ENCODE measurements around the gene LY6G5B. TPM values are rescaled to one million over a fixed set of nuclear protein-coding genes. Genes with fewer than 3 reads are reported as not detected.

LY6G5B gene
- total and polyA plus RNA-seq, 2 of the 4 experiments (the other 2 are of a cell fraction): 2.2 to 13.6 TPM

GRCh38 chr6:31657406-31658157 is 12.2 kb upstream of the LY6G5B start:
- WGBS, 2 experiments (ENCODE audit: extremely low coverage in 2 of 2, insufficient read length in 1 of 2): no CpG with 5 or more reads among the region's 6 CpGs
- BruUV-seq (replicated peaks): no TSS peak
- Histone ChIP-seq H3K36me3 (ENCODE audit: control insufficient read depth, insufficient read depth, low read length) (peaks cover 15% of the 10 kb centered on the region), H4K91ac (ENCODE audit: insufficient read depth, low read depth, low read length) (no peak overlapping the region), H4K20me1 (ENCODE audit: insufficient read depth, low read length) (peaks cover 17% of the 10 kb centered on the region), H2AK9ac (replicated peaks; ENCODE audit: low read depth, low read length, poor library complexity) (no peak overlapping the region), H3K18ac (ENCODE audit: low read depth, low read length) (no peak overlapping the region), H3K23ac (ENCODE audit: low read depth, low read length) (peak overlapping the region; percentile 63; the same call in 1 of the 2 replicates), H3K4me1 (ENCODE audit: control insufficient read depth, insufficient read depth, low read length) (peaks cover 14% of the 10 kb centered on the region), H3K4me3 (ENCODE audit: insufficient read depth, low read depth, low read length) (no peak overlapping the region), H3K9me1 (ENCODE audit: insufficient read depth, low read length) (peaks cover 17% of the 10 kb centered on the region; the same call in 1 of the 2 replicates), H2BK20ac (ENCODE audit: low read depth, low read length) (no peak overlapping the region), H3K9me3 (ENCODE audit: control insufficient read depth, insufficient read depth, low read length) (no peaks in the 10 kb centered on the region), H2AK5ac (ENCODE audit: low read depth, low read length) (no peak overlapping the region), H2BK120ac (ENCODE audit: low read depth, low read length) (no peak overlapping the region), H4K8ac (ENCODE audit: low read depth in 2 of 2, low read length in 2 of 2) (no peak overlapping the region), H3K9ac (ENCODE audit: low read depth, low read length) (no peak overlapping the region), H3K4me2 (ENCODE audit: low read depth, low read length) (no peak overlapping the region), H3K4ac (ENCODE audit: low read depth, low read length) (no peak overlapping the region), H2AFZ (replicated peaks; ENCODE audit: low read length, poor library complexity) (no peak overlapping the region), H3K79me1 (ENCODE audit: low read depth in 1 of 2, low read length in 2 of 2) (peaks cover 21 to 73% of the 10 kb centered on the region in 2 experiments; a peak in 3 of 4 replicates), H4K5ac (ENCODE audit: low read depth, low read length) (no peak overlapping the region), H3K27ac (ENCODE audit: insufficient read depth, low read length) (no peak overlapping the region), H3K56ac (ENCODE audit: extremely low read depth, insufficient read depth, low read length) (no peak overlapping the region), H2BK5ac (ENCODE audit: low read depth, low read length, poor library complexity, severe bottlenecking) (no peak overlapping the region), H2BK15ac (ENCODE audit: low read depth, low read length) (no peak overlapping the region), H3K14ac (replicated peaks; ENCODE audit: low read depth, low read length) (no peak overlapping the region), H3K27me3 (ENCODE audit: control insufficient read depth, insufficient read depth, low read length) (no peaks in the 10 kb centered on the region)
- ChIA-PET CTCF (no interaction called here), POLR2A (ENCODE audit: unreplicated experiment) (no interaction called here)
- in situ Hi-C loops (cut with MboI; ENCODE audit: low sequenced_read_pairs): no loop called here
- TF ChIP-seq RCOR1 (IDR thresholded peaks at IDR 0.05; ENCODE audit: insufficient replicate concordance, low read length): no peak
- TF ChIP-seq NFE2L2 (IDR thresholded peaks at IDR 0.05; ENCODE audit: low read depth, low read length): no peak
- no peak for TF ChIP-seq MXI1 (IDR thresholded peaks at IDR 0.05; ENCODE audit: borderline replicate concordance, low read depth, low read length)
- no peak for TF ChIP-seq MAZ (IDR thresholded peaks at IDR 0.05; ENCODE audit: borderline replicate concordance, low read depth, low read length)
- no peak for TF ChIP-seq SMC3 (IDR thresholded peaks at IDR 0.05; ENCODE audit: low read depth, low read length)
- no peak for TF ChIP-seq CEBPB (IDR thresholded peaks at IDR 0.05; ENCODE audit: low read depth, low read length)
- TF ChIP-seq RAD21 (IDR thresholded peaks at IDR 0.05; ENCODE audit: low read length): no peak
- no peak for TF ChIP-seq FOS (IDR thresholded peaks at IDR 0.05; ENCODE audit: low read depth, low read length)
- intact Hi-C loops (cut with micrococcal nuclease): no loop called here
- dilution Hi-C loops (cut with HindIII; ENCODE audit: low sequenced_read_pairs, unreplicated experiment): no loop called here
- ATAC-seq (ENCODE audit: low read depth) (no peak), DNase-seq (no peak)

Measured in IMR-90 (cell line).